ENCODE results near the gene ANTKMT. TPM values are rescaled to one million over a fixed set of nuclear protein-coding genes. Genes with fewer than 3 reads are reported as not detected.

The ANTKMT gene
- total and polyA plus RNA-seq, 12 donors: 23.3 to 91.1 (median 31.7) TPM

GRCh38 chr16:693364-693763, 27.6 kb upstream of the ANTKMT start:
- Histone ChIP-seq H3K27me3 (peaks cover 20 to 72% (median 67%) of the 10 kb centered on the region in 7 donors), H3K4me1 (peaks cover 15 to 43% (median 37%) of the 10 kb centered on the region in 9 donors)

DNA sequence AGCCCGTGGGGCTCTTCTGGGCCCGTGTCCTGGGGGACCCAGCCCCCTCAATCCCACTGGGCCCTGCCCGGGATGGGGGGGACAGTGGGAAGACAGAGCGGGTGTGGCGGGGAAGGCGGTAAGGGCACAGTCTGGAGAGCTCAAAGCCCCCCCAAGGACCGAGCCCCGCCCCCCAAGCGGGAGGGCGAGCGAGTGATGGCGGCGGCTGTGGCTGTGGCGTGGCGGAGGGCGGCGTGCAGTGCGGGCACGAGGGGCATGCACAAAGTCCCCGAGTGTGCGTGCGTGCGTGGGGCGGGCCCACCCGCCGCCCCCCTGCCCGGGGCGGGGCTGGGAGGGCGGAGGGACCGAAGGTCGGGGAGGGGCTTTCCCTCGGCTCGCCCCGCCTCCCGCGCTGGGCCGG, 27.2 kb upstream of the ANTKMT start:
- peaks cover 20 to 75% (median 71%) of the 10 kb centered on the region in 7 donors for H3K27me3 ChIP-seq
- no peak for DNase-seq
- no peak for TF ChIP-seq CTCF (IDR thresholded peaks at IDR 0.05)
- intact Hi-C loops (cut with DNase I): no loop called here
- no peak for ATAC-seq
- no peak overlapping the region for H3K4me3 ChIP-seq
- peaks cover 15 to 39% (median 33%) of the 10 kb centered on the region in 9 donors for H3K4me1 ChIP-seq
- 3% methylated on average over 31 to 36 of the region's 37 CpGs for WGBS, 2 donors
- no peak overlapping the region for H3K27ac ChIP-seq
- H3K36me3 ChIP-seq: no peaks in the 10 kb centered on the region
- H3K9me3 ChIP-seq: no peaks in the 10 kb centered on the region

More at GRCh38 chr16:693364-693763, 27.6 kb upstream of the ANTKMT start:
- ATAC-seq (no peak), DNase-seq (no peak)
- Histone ChIP-seq H3K27ac (no peak overlapping the region), H3K36me3 (no peaks in the 10 kb centered on the region), H3K9me3 (no peaks in the 10 kb centered on the region), H3K4me3 (no peak overlapping the region)
- TF ChIP-seq CTCF (IDR thresholded peaks at IDR 0.05): no peak
- intact Hi-C loops (cut with DNase I): no loop called here
- WGBS, 2 donors: 32 to 40% methylated on average over 21 to 22 of the region's 22 CpGs

DNA sequence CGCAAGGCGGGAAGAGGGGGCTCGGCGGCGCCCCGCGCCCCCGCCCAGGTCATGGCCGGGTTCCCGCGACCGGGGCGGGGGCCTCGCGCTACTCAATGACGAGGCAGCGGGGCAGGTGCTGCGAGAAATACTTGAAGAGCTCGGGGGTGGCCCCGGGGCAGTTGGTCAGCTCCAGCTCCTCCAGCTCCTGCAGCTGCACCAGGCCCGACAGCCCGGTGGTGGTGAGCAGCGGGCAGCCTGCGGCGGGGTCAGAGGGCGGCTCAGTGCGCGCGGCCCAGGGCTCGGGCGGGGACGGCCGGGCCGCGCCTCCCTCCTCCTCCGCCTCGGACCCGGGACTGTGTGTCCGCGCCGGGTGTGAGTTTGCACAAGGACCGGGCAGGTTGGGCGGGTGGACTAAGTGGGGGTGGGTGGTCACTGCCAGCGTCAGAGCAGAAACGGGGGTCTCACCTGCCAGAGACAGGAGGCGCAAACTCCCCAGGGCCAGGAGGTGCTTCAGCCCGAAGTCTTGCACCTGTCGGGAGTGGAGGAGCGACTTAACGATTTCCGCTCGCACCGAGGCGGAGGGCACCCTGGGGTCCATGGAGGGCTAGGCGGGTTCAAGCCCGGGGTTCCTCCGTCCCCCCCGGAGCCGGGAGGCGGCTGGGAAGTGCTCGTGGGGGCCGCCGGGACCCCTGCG, 26.6 kb upstream of the ANTKMT start:
- Histone ChIP-seq H3K36me3 (no peaks in the 10 kb centered on the region), H3K9me3 (no peaks in the 10 kb centered on the region), H3K27ac (no peak overlapping the region), H3K4me3 (peak overlapping the region in 1 of 10 donors; percentile 44), H3K27me3 (peaks cover 20 to 81% (median 76%) of the 10 kb centered on the region in 7 donors), H3K4me1 (peaks cover 12 to 34% (median 28%) of the 10 kb centered on the region in 9 donors)
- TF ChIP-seq CTCF (IDR thresholded peaks at IDR 0.05): no peak
- 1 to 3% methylated on average over 38 to 64 of the region's 64 CpGs for WGBS, 2 donors
- no peak for DNase-seq
- no peak for ATAC-seq
- intact Hi-C loops (cut with DNase I): no loop called here

DNA sequence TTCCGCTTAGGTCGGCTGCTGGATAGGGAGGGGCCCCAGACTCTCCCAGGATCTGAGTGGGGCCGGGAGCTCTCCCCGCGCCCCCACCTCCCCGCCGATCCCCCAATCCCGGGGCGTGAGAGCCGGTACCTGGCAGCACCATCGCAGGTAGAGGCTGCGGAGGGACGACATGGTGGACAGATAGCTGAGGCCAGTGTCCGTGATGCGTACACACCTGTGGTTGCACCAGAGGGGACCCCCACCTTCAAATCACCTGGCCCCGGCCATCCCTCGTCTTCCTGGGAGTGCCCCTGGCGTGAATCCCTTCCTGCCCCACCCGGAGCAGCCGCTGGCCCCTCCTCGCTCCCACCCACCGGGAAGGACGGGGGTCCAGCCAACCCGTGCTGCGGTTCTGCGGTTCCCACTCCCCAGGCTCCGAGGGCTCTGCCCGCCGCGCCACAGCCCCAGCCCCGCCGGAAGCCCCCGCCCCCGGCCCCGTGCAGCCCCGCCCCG, 26.0 kb upstream of the ANTKMT start:
- intact Hi-C loops (cut with DNase I): no loop called here
- DNase-seq (no peak), ATAC-seq (no peak)
- TF ChIP-seq CTCF (IDR thresholded peaks at IDR 0.05): no peak
- Histone ChIP-seq H3K36me3 (no peaks in the 10 kb centered on the region), H3K4me1 (peaks cover 7 to 28% (median 22%) of the 10 kb centered on the region in 9 donors), H3K27ac (no peak overlapping the region), H3K4me3 (peak overlapping the region in 1 of 10 donors; percentile 44), H3K27me3 (peaks cover 20 to 87% (median 82%) of the 10 kb centered on the region in 7 donors), H3K9me3 (no peaks in the 10 kb centered on the region)
- 1 to 2% methylated on average over 26 to 37 of the region's 37 CpGs for WGBS, 2 donors

All from heart right ventricle (tissue), 16 donors.